ENCODE data around the gene MALAT1. TPM values are rescaled to one million over a fixed set of nuclear protein-coding genes. Genes with fewer than 3 reads are reported as not detected.

The MALAT1 gene
- total and polyA plus RNA-seq, 2 donors (not counting 1 experiment from before 2014, with no cell fraction given): 646 to 32,417 TPM

- peaks cover 34 to 50% of the 10 kb centered on the region in 2 donors for H3K4me1 ChIP-seq (ENCODE audit: control insufficient read depth in 2 of 2, insufficient read depth in 2 of 2, low read length in 2 of 2)
- no peaks in the 10 kb centered on the region for H3K36me3 ChIP-seq (replicated peaks in 1 of 2; ENCODE audit: control extremely low read depth in 1 of 2, control insufficient read depth in 1 of 2, extremely low read depth in 1 of 2, insufficient read depth in 2 of 2, low read length in 1 of 2)
- TF ChIP-seq EZH2 (IDR thresholded peaks at IDR 0.05; ENCODE audit: borderline replicate concordance, insufficient read depth, low read depth, low read length, poor library complexity, severe bottlenecking) (no peak), CTCF (IDR thresholded peaks at IDR 0.05) (no peak)
- no peaks in the 10 kb centered on the region for H4K20me1 ChIP-seq (ENCODE audit: control insufficient read depth, insufficient read depth, low read length, poor library complexity, severe bottlenecking)
- no peaks in the 10 kb centered on the region for H3K9me3 ChIP-seq (ENCODE audit: control extremely low read depth in 1 of 3, control insufficient read depth in 2 of 3, insufficient read depth in 1 of 3, low read length in 2 of 3)
- peak overlapping the region; percentile 71 for H2AFZ ChIP-seq (ENCODE audit: insufficient read depth, low read depth, low read length, poor library complexity, severe bottlenecking)
- ChIA-PET CTCF (interaction anchor here (0.6 to 9.2 kb wide), 6 partner anchors 9 to 184 kb away, joined by 3 to 144 read pairs (median 6); partner anchors contain the start of genes FAM89B and ZNRD2), POLR2A (interaction anchor here (0.6 to 3.2 kb wide), 17 partner anchors 10 to 402 kb away, joined by 3 to 11 read pairs (median 4); partner anchors contain the start of genes FAM89B, LTBP3, PCNX3 and ZNRD2)
- peak overlapping the region; percentile 52 for H3K9ac ChIP-seq (ENCODE audit: low read length)
- peaks cover 1% of the 10 kb centered on the region for H3K79me2 ChIP-seq (ENCODE audit: control insufficient read depth, insufficient read depth, low read length)
- 4% methylated on average over 55 of the region's 64 CpGs for WGBS (ENCODE audit: insufficient coverage)
- H3K4me2 ChIP-seq (replicated peaks; ENCODE audit: low read depth, low read length, poor library complexity, severe bottlenecking): peak overlapping the region; percentile 90
- peak overlapping the region; percentile 79 to 93 for H3K27ac ChIP-seq (ENCODE audit: low read length in 2 of 2)
- intact Hi-C loops (cut with micrococcal nuclease): loop anchor here (1.0 to 10.0 kb wide), 3 partner anchors 24 to 432 kb away; partner anchors contain the start of genes PCNX3, TM7SF2, ZNHIT2 and ZNRD2
- Mint-ChIP-seq H3K4me1 (peaks cover 59% of the 10 kb centered on the region), H3K4me3 (peak overlapping the region; percentile 89), H3K27me3 (no peaks in the 10 kb centered on the region), H3K27ac (peak overlapping the region; percentile 93), H3K9me3 (ENCODE audit: insufficient read depth) (no peaks in the 10 kb centered on the region)
- ATAC-seq (ENCODE audit: low read depth): peak; percentile 89
- H3K27me3 ChIP-seq (replicated peaks in 1 of 4; ENCODE audit: control extremely low read depth in 1 of 4, control insufficient read depth in 3 of 4, insufficient read depth in 4 of 4, low read length in 3 of 4): no peaks in the 10 kb centered on the region
- peak; percentile 98 for DNase-seq
- peak overlapping the region in 4 of 5 experiments; percentile 40 to 60 (median 52) for H3K4me3 ChIP-seq (ENCODE audit: control extremely low read depth in 1 of 5, extremely low read depth in 1 of 5, insufficient read depth in 1 of 5, low read depth in 2 of 5, low read length in 4 of 5)
Observed at GRCh38 chr11:65546217-65546958, 47.5 kb downstream of the MALAT1 start.
